Parathyroid adenoma (tissue), 2 donors: Measurements from ENCODE around the gene PLEKHA8.

Experiments
- H2AFZ ChIP-seq: fragments of 300-600 bp; sonication (generic); one replicate; pipeline ENCODE4 v1.7.0; 2017; ENCODE audit warnings: antibody characterized with exemption, mild to moderate bottlenecking
- H3K27ac ChIP-seq: fragments of 300-600 bp; sonication (generic); one replicate; pipeline ENCODE4 v1.7.0; 2017
- H3K27me3 ChIP-seq: fragments of 300-600 bp; sonication (generic); one replicate; pipeline ENCODE4 v1.7.0; 2017; ENCODE audit warnings: low read length; ENCODE audit not compliant: control insufficient read depth, insufficient read depth
- H3K36me3 ChIP-seq: fragments of 300-600 bp; sonication (generic); one replicate; pipeline ENCODE4 v1.7.0; 2017; ENCODE audit warnings: low read length; ENCODE audit not compliant: control insufficient read depth, insufficient read depth
- H3K4me1 ChIP-seq: fragments of 300-600 bp; sonication (generic); one replicate; pipeline ENCODE4 v1.7.0; 2017; ENCODE audit warnings: control low read depth
- H3K4me2 ChIP-seq: fragments of 300-600 bp; sonication (generic); one replicate; pipeline ENCODE4 v1.7.0; 2017; ENCODE audit warnings: low read length
- H3K4me3 ChIP-seq: fragments of 300-600 bp; sonication (generic); one replicate; pipeline ENCODE4 v1.7.0; 2017; ENCODE audit warnings: low read depth, low read length
- H3K79me2 ChIP-seq: fragments of 300-600 bp; sonication (generic); one replicate; pipeline ENCODE4 v1.7.0; 2017; ENCODE audit warnings: control low read depth
- H3K9ac ChIP-seq: fragments of 300-600 bp; sonication (generic); one replicate; pipeline ENCODE4 v1.7.0; 2017; ENCODE audit warnings: mild to moderate bottlenecking
- H3K9me3 ChIP-seq: fragments of 300-600 bp; sonication (generic); one replicate; pipeline ENCODE4 v1.7.0; 2017; ENCODE audit warnings: low read length; ENCODE audit not compliant: control insufficient read depth
- TF ChIP-seq, protein P1 (sequence below): fragments of 300-600 bp; sonication (generic); IDR thresholded peaks from one replicate; pipeline ENCODE4 v1.7.0; 2017; ENCODE audit warnings: antibody characterized with exemption, mild to moderate bottlenecking
- donor health status: primary hyperparathyroidism.

PLEKHA8 gene

DNA sequence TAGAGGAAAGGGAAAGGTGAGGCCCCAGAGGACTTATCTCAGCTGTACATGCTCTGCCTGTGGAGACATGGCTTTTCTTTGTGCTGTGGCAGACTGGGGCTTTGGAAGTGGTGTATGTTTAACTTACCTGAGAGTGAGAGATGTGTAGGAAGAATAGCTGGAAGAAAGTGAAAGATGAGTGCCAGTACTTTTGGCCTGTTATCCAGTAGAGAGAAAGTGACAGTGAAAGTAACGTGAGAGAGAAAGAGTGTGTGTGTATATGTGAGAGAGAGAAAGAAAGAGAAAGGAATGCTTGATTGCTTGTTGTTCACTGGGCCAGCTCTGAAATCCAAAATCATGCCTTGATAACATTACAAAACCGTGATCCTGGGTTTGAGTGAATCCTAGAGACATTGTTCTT lies 132.1 kb downstream of the PLEKHA8 start:
- H3K36me3 ChIP-seq = no peaks in the 10 kb centered on the region
- peak overlapping the region; percentile 62 for H2AFZ ChIP-seq
- TF ChIP-seq, protein P1, sequence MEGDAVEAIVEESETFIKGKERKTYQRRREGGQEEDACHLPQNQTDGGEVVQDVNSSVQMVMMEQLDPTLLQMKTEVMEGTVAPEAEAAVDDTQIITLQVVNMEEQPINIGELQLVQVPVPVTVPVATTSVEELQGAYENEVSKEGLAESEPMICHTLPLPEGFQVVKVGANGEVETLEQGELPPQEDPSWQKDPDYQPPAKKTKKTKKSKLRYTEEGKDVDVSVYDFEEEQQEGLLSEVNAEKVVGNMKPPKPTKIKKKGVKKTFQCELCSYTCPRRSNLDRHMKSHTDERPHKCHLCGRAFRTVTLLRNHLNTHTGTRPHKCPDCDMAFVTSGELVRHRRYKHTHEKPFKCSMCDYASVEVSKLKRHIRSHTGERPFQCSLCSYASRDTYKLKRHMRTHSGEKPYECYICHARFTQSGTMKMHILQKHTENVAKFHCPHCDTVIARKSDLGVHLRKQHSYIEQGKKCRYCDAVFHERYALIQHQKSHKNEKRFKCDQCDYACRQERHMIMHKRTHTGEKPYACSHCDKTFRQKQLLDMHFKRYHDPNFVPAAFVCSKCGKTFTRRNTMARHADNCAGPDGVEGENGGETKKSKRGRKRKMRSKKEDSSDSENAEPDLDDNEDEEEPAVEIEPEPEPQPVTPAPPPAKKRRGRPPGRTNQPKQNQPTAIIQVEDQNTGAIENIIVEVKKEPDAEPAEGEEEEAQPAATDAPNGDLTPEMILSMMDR = no peak
- H3K4me3 ChIP-seq = no peak overlapping the region
- no peak overlapping the region for H3K4me2 ChIP-seq
- no peaks in the 10 kb centered on the region for H3K79me2 ChIP-seq
- H3K9me3 ChIP-seq = no peaks in the 10 kb centered on the region
- peaks cover 28% of the 10 kb centered on the region for H3K4me1 ChIP-seq
- no peaks in the 10 kb centered on the region for H3K27me3 ChIP-seq
- H3K27ac ChIP-seq = peak overlapping the region; percentile 48
- H3K9ac ChIP-seq = no peak overlapping the region

DNA sequence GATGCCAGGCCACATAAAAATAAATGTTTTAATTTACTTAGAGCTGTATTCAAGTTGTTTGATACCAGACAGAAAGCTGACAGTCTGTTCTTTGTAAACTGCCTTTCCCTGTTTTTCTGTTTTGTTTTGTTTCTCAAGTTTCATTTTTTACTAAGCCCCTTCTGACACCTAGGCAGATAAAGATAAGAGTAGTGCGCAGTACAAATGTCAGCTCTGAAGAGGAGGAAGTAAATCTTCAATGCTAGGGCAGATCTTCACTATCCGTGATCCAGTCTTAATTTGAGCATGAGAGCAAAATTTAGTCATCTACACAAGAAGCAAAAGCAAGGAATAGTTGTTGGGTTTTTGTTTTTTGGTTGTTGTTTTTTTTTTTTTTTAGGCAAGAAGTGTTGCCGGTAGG lies 133.9 kb downstream of the PLEKHA8 start:
- Histone ChIP-seq H3K4me3 (no peak overlapping the region), H3K9me3 (no peaks in the 10 kb centered on the region), H3K79me2 (no peaks in the 10 kb centered on the region), H3K36me3 (no peaks in the 10 kb centered on the region), H3K4me2 (no peak overlapping the region), H3K9ac (no peak overlapping the region), H3K27ac (peak overlapping the region; percentile 72), H3K27me3 (no peaks in the 10 kb centered on the region), H2AFZ (peak overlapping the region; percentile 85), H3K4me1 (peaks cover 35% of the 10 kb centered on the region)
- TF ChIP-seq, protein P1 = no peak

DNA sequence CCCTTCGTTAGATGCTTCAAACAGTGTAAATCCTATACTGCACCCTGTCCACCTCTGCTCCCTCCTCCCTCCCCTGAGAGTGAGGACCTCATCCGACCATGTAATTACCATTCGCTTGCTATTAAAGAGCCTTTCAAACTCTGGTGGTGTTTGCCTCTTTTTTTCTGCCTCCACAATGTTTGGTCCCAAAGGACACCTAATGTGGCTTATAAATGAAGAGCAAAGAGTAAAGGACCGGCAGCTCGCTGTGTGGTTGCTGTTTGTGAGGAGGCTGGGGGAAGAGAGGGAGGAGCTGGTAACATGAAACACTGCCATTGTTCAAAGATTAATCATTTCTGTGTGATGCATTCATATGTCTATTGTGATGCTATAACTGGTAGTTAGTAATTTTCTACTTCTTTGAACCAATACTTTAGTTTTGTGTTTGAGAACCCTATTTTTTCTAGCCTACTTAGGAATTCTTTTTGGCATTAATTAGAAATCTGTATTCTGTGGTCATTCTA lies 134.5 kb downstream of the PLEKHA8 start:
- H3K9me3 ChIP-seq = no peaks in the 10 kb centered on the region
- no peak overlapping the region for H3K4me3 ChIP-seq
- H3K36me3 ChIP-seq = no peaks in the 10 kb centered on the region
- TF ChIP-seq, protein P1 = no peak
- peaks cover 35% of the 10 kb centered on the region for H3K4me1 ChIP-seq
- no peak overlapping the region for H3K4me2 ChIP-seq
- no peaks in the 10 kb centered on the region for H3K27me3 ChIP-seq
- peak overlapping the region; percentile 85 for H2AFZ ChIP-seq
- peak overlapping the region; percentile 72 for H3K27ac ChIP-seq
- no peak overlapping the region for H3K9ac ChIP-seq
- H3K79me2 ChIP-seq = no peaks in the 10 kb centered on the region

DNA sequence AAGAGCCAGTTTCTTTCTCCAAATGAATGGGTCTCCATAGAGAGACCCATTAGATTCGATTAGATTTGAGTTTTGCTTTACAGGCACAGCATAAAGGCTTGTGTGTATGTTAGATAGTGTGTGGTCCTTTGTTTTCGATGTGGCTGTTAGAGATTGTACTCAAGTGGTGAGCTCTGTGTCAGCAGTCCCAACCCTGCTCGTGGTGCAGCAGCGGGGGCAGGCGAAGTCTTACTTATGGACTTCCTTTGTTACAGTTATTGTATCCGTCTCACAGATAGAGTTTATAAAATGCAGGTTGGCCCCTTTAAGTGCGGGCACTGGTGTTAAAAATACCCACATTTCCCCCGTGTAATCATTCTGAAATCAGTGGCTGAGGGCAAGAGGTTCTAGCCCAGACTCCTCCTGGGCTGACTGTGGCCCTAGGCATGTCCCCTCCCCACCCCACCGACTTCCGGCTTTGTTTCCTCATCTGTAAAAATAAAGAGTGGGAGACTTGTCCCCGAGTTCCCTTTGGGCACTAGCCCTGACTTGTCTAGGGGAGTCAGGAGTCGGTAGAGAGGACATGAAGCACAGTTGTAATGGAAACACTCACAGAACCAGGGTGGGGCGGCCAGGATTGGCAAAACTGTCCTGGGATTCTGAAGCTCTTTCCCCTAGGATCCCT lies 135.2 kb downstream of the PLEKHA8 start:
- H3K79me2 ChIP-seq = no peaks in the 10 kb centered on the region
- H3K27ac ChIP-seq = peak overlapping the region; percentile 72
- H3K36me3 ChIP-seq = no peaks in the 10 kb centered on the region
- H3K4me1 ChIP-seq = peaks cover 35% of the 10 kb centered on the region
- H3K9me3 ChIP-seq = no peaks in the 10 kb centered on the region
- H3K4me3 ChIP-seq = no peak overlapping the region
- TF ChIP-seq, protein P1 = no peak
- peak overlapping the region; percentile 85 for H2AFZ ChIP-seq
- no peak overlapping the region for H3K4me2 ChIP-seq
- no peak overlapping the region for H3K9ac ChIP-seq
- no peaks in the 10 kb centered on the region for H3K27me3 ChIP-seq

DNA sequence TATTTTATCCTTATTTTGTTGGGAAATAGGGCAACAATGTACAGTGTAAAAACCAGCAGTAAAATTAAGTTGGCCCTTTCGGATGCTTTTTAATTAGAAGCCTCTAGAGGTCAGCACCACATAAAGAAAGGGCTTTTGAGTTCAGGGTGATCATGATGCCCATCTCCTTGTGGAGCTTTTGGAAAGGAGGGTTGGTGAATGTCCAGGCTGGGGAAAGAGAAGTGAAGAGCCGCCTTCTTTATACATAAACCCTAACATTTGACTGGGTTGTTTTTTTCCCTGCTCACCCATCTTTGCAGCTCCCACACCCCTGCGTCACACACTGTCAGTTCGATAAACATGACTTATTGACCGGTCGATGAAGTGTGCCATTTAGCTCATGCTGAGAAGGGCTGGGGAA lies 136.4 kb downstream of the PLEKHA8 start:
- H3K9ac ChIP-seq = no peak overlapping the region
- H3K27me3 ChIP-seq = no peaks in the 10 kb centered on the region
- H3K4me3 ChIP-seq = no peak overlapping the region
- H2AFZ ChIP-seq = no peak overlapping the region
- TF ChIP-seq, protein P1 = peak; percentile 66
- H3K4me2 ChIP-seq = no peak overlapping the region
- no peaks in the 10 kb centered on the region for H3K9me3 ChIP-seq
- H3K27ac ChIP-seq = no peak overlapping the region
- no peaks in the 10 kb centered on the region for H3K36me3 ChIP-seq
- H3K79me2 ChIP-seq = no peaks in the 10 kb centered on the region
- H3K4me1 ChIP-seq = peaks cover 34% of the 10 kb centered on the region
